Activated T-helper 17 cell treated with anti-CD3 and anti-CD28 coated beads, Interleukin-2, amount 50 U/mL, for 72 hours (primary cell): ENCODE measurements around the gene ABHD2. TPM values are rescaled to one million over a fixed set of nuclear protein-coding genes. Genes with fewer than 3 reads are reported as not detected.
"Not testable (repeated sequence)": the region's sequence is repeated elsewhere in the genome, so short reads cannot be mapped to it uniquely, and the experiment has no call there.

Experiments
- ATAC-seq: fragments of 150-1000 bp; cut with Tn5 transposase; replicated peaks from 2 replicates; pipeline ENCODE4 v1.10.0; 2021; ENCODE audit warnings: mild to moderate bottlenecking, moderate library complexity
- H3K27ac Mint-ChIP-seq: one replicate; pipeline ENCODE4 v1.8.0; 2022; ENCODE audit warnings: mixed read lengths
- H3K27me3 Mint-ChIP-seq: one replicate; pipeline ENCODE4 v1.8.0; 2022; ENCODE audit warnings: mixed read lengths
- H3K36me3 Mint-ChIP-seq: one replicate; pipeline ENCODE4 v1.8.0; 2022; ENCODE audit warnings: low read depth, mild to moderate bottlenecking, mixed read lengths
- H3K4me1 Mint-ChIP-seq: one replicate; pipeline ENCODE4 v1.8.0; 2022; ENCODE audit warnings: mixed read lengths
- H3K4me3 Mint-ChIP-seq: one replicate; pipeline ENCODE4 v1.8.0; 2022; ENCODE audit warnings: mild to moderate bottlenecking, mixed read lengths
- H3K9me3 Mint-ChIP-seq: one replicate; pipeline ENCODE4 v1.8.0; 2022; ENCODE audit warnings: mixed read lengths
- total RNA-seq, 2 donors: library from RNA; stranded (reverse); gene quantifications; one replicate each; pipeline ENCODE4 v1.2.3, GENCODE V29; 2022

ABHD2 gene
- total RNA-seq, 2 donors from 2014 or later, result 40.1 to 47.7 TPM

DNA sequence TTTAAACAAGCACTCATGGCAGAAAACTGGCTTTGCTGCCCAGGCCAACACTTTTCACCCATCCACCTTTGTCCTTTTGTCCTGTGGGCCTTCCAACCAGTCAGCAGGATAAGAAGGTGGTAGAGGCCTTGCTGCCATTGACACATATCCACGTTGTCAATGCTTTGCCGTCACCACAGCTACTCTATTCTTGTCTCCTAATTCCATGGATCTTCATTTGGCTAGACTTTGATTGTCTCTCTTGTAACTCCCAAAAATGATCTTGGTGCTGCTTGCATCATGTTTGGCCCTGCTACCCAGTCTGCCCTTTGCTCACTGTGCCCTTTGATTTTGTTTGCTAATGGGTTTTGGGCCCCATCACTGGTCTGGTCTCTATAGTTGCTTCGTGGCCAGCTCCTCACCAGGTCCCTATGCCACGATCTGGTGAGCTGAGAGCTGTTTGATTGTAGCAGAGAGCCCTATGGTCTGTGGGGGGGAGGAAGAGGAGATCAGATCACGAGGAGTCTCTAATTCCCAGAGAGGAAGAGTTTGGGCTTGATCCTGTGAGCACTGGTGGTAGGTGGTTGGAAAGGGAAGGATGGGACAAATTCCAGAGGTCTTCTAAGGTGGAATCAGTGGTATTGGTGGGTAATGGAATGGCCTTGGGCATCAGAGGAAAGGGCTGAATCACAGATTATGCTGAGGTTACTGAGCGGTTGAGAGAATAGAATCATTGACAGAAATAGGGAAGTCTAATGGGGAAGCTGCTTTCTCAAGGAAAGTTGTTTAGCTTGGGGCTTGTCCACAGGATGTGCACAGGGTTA is 40.3 kb downstream of the ABHD2 start:
- Mint-ChIP-seq H3K27ac (no peak overlapping the region), H3K4me1 (peaks cover 29% of the 10 kb centered on the region), H3K9me3 (no peaks in the 10 kb centered on the region), H3K36me3 (peaks cover 52% of the 10 kb centered on the region), H3K4me3 (no peak overlapping the region), H3K27me3 (no peaks in the 10 kb centered on the region)
- ATAC-seq, result no peak

DNA sequence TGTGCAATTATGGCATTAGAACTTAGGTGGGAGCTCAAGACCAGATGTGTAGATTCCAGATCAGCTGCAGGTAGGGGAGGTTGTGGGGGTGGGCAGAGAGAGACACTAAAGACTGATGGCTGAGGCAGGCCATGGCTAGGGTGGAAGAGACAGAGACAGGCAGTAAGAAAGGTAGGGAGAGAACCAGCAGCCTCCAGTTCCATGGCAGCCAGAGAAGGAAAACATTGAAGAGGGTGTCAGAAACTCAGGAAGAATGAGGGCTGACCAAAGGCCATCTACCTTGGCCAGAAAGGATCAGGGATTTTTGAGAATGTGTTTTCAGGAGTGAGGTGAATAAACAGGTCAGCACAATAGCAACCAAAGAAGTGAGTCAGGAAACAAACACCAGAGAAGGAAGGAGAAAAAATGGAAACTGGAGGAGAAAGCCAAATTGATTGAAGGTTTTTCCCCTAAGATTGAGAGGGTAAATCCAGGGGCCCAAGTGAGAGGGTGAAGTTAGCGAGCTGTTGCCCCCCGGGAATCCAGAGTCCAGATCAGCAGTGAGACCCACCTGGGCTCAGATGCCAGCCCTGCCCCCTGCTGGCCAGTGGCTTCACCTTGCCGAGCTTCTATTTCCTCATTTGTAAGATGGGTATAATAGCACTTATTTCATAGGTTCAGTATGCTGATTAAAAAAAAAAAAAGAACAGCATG is 41.0 kb downstream of the ABHD2 start:
- H3K27me3 Mint-ChIP-seq, result no peaks in the 10 kb centered on the region
- no peak for ATAC-seq

DNA sequence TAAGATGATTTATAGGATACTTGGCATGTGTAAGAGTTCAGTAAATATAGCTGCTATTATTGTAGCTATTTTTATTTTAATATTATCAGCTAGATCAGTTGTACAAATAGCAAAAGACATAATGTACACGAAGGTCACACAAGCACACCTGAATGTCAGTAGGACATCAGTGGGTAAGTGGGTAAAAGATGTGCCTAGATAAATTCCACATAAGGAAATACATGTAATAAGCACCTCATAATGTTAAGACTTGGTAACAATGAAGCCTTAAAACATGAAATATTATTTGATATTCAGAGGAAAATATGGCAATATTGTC is 41.5 kb downstream of the ABHD2 start:
- H3K36me3 Mint-ChIP-seq, result peaks cover 43% of the 10 kb centered on the region
- peaks cover 30% of the 10 kb centered on the region for H3K4me1 Mint-ChIP-seq
- H3K9me3 Mint-ChIP-seq, result no peaks in the 10 kb centered on the region
- ATAC-seq, result no peak
- H3K27me3 Mint-ChIP-seq, result no peaks in the 10 kb centered on the region
- H3K4me3 Mint-ChIP-seq, result no peak overlapping the region
- no peak overlapping the region for H3K27ac Mint-ChIP-seq

More for the DNA sequence above, 41.0 kb downstream of the ABHD2 start:
- Mint-ChIP-seq H3K4me3 (no peak overlapping the region), H3K27ac (no peak overlapping the region), H3K4me1 (peaks cover 30% of the 10 kb centered on the region), H3K9me3 (no peaks in the 10 kb centered on the region), H3K36me3 (peaks cover 47% of the 10 kb centered on the region)

DNA sequence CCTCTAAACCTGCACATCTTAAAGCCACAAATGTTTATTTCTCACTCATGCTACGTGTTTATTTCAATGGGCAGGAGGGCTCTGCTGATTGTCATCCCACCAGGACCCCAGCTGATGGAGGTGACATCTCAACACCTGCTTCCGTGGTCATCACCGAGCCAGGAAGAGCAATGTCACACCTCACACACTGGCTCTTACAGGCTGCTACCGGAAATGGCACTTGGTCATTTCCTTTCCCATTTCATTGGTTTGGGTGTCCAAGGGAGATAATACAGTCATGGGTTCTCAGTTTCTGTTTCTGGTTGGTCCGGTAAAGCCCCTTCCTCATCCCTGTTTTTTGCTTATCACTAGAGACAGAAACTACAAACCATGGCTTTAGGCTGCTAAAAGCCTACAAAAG is 41.9 kb downstream of the ABHD2 start:
- Mint-ChIP-seq H3K4me1 (peaks cover 30% of the 10 kb centered on the region), H3K27ac (peak overlapping the region; percentile 0), H3K9me3 (no peaks in the 10 kb centered on the region), H3K36me3 (peaks cover 43% of the 10 kb centered on the region), H3K4me3 (no peak overlapping the region), H3K27me3 (no peaks in the 10 kb centered on the region)
- peak; percentile 59 for ATAC-seq

DNA sequence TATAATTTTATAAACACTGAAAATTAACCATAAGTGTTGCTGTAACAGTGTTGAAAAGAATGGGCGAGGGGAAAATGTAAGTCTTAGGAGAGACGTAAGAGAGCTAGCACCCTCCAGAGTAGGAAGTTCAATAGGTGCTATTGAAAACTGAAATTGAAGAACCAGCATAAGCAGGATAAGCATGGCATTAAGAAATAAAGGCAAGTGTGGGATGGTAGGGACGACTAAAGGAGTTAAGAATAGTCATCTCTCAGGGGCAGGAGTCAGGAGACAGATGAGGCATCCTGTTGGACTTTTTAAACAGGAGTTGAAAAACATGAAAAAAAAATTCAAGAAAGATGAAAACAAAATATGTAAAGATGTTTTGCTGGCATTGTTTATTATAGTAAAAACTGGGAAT is 43.5 kb downstream of the ABHD2 start:
- Mint-ChIP-seq H3K27me3 (no peaks in the 10 kb centered on the region), H3K27ac (no peak overlapping the region), H3K36me3 (peaks cover 42% of the 10 kb centered on the region), H3K4me1 (peaks cover 28% of the 10 kb centered on the region), H3K9me3 (no peaks in the 10 kb centered on the region), H3K4me3 (no peak overlapping the region)
- no peak for ATAC-seq

DNA sequence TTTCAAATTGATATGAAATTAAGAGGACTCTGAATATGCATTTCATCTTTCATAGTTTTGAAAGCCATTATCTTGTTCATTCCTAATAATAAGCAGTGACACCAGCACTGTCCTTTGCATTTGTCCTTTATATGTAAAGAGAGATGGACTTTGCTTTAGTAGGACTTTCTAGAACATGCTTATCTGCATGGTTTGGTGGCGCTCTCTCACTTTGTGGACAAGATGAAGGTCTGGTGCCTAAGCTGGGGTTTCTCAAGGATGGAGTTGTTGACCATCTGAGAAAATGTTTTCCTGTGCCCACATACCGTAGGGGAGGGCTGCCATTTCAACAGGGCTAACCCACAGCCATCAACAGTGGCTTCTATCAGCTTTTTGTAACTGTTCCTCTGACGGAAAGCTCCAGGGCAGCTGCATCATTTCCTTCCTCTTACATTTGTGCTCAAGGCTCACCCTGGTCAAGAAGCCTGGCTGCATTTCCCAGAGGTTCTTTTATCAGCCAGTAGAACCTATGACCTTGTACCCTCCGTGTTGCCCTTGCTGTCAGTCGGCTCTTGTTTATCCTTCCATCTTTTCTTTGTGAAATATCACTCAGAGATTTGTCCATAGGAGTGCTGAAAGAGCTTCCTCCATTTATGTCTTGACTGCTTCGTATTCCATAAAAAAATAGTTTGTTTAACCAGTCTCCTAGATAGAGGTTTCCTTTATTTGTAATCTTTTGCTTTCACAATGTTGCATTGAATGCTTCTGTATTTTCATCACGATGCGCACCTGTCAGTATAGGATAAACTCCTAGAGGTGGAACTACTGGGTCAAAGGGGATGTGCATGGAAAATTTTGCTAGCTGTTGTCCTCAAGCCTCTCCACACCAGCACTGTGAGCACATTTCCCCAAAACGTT is 44.6 kb downstream of the ABHD2 start:
- Mint-ChIP-seq H3K27ac (no peak overlapping the region), H3K9me3 (no peaks in the 10 kb centered on the region), H3K36me3 (peaks cover 41% of the 10 kb centered on the region), H3K4me1 (peaks cover 28% of the 10 kb centered on the region), H3K27me3 (no peaks in the 10 kb centered on the region), H3K4me3 (no peak overlapping the region)
- ATAC-seq, result no peak

DNA sequence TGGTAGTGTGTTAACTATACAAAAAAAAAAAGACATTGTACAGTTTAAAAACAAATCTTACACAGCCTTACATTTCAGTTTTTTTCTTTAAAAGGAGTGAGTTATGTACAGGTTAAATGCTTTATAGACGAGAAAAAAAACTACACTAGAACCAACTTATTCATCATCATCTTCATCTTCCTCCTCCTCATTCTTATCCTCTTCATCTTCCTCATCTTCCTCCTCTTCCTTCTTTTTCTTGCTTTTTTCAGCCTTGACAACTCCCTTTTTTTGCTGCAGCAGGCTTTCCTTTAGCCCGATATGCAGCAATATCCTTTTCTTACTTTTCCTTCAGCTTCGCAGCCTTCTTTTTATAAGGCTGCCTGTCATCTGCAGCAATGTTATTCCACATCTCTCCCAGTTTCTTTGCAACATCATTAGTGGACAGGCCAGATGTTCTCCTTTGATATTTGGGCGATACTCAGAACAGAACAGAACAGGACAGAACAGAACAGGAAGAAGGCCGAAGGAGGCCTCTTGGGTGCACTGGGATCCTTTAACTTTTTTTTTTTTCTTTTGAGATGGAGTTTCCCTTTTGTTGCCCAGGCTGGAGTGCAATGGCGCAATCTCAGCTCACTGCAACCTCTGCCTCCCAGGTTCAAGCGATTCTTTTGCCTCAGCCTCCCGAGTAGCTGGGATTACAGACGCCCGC is 47.3 kb downstream of the ABHD2 start:
- not testable (repeated sequence) for H3K27me3 Mint-ChIP-seq, ATAC-seq, H3K4me3 Mint-ChIP-seq, H3K9me3 Mint-ChIP-seq, H3K27ac Mint-ChIP-seq
- Mint-ChIP-seq H3K36me3 (peaks cover 42% of the 10 kb centered on the region), H3K4me1 (peaks cover 24% of the 10 kb centered on the region)

DNA sequence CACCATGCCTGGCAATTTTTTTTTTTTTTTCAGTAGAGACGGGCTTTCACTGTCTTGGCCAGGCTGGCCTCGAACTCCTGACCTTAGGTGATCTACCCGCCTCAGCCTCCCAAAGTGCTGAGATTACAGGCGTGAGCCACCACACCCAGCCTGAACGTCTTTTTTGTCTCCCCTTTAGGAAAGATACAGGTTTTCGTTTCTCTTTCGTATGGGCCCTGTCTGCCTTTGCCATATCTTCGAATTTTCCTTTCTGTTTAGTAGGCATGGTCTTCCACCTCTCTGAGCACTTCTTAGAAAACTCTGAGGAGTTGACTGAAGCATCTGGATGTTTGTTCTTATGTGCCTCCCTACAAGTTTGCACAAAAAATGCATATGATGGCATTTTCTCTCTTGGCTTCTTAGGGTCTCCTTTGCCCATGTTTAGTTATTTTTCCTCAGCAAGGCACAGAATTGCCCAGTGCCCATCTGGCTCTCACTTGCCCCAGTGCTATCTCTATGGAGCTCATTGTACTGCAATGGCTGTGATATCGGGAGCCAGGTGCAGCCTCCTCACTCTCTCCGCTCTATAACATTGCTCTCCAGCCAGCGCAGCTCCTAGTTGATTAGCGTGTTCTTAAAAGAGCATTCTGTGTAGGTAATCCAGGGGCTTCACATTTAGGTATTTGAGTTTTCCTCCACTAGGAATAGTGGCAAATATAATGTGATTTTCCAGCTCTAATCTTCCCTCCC is 48.0 kb downstream of the ABHD2 start:
- no peak for ATAC-seq
- Mint-ChIP-seq H3K27me3 (no peaks in the 10 kb centered on the region), H3K36me3 (peaks cover 38% of the 10 kb centered on the region), H3K4me3 (no peak overlapping the region), H3K9me3 (no peaks in the 10 kb centered on the region), H3K4me1 (peaks cover 19% of the 10 kb centered on the region), H3K27ac (no peak overlapping the region)

DNA sequence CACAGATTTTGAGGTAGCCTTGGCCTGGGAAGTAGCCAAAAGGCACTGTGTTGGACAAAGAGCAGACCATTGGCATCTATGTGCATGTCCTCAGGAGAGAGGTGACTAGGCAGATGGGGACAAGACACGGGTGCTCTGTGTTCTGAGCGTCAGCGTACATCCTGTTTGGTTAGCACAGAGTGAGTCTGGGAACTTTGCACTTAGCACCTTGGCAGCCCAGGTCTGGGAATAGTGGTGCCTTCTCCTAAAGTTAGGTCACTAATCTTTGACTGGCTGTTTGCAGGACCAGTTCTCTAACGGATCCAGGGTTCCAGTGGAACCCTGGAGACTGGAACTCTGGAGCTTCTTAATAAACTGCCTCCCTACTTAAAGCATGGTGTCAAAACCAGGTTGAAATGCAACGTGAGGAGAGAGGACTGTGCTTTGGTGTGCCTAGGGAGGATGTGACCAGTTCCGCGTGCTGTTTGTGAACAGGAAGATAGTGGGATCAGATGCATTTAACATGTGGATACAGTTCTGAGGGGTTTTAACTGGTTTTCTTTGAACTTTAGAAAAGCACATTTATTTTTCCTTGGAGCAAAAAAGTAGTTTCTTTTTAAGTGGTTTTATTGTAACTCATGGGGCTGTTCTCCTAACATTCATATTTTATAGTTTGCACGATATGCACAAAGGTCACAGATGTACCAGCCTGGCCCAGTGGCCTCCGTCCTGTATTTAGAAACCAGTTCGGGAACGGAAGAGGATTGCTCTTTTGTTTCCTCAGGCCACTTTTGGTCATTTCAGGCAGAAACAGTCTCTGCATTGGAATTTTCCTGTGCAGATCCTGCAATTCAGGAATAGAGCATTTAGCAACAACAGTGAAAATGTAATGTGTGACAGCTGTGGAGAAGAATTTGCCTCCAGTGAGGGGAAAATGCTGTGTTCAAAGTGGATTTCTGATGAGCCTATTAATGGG is 48.8 kb downstream of the ABHD2 start:
- Mint-ChIP-seq H3K4me3 (no peak overlapping the region), H3K27ac (no peak overlapping the region), H3K36me3 (peaks cover 30% of the 10 kb centered on the region), H3K4me1 (peaks cover 14% of the 10 kb centered on the region), H3K27me3 (no peaks in the 10 kb centered on the region), H3K9me3 (no peaks in the 10 kb centered on the region)
- no peak for ATAC-seq

DNA sequence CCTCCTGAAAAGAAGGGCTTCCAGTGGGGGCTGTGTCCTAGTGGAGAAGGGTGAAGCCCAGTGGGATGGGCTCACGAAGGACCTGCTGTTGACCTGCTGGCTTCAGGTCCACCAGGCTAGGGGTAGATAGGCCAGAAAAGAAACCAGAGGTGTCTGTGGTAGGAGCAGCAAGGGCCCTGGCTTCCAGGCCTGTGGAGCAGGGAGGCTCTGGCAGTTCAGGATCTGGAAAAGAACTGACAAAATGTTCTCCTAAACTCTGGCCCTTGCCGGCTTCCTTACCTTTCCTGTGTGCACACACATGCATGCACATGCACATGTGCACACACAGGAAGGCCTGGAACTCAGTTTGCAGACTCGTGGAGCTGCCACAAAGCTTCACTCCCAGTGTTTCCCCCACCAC is 49.7 kb downstream of the ABHD2 start:
- Mint-ChIP-seq H3K9me3 (no peaks in the 10 kb centered on the region), H3K4me3 (no peak overlapping the region), H3K4me1 (peaks cover 12% of the 10 kb centered on the region), H3K27ac (no peak overlapping the region), H3K36me3 (peaks cover 35% of the 10 kb centered on the region), H3K27me3 (no peaks in the 10 kb centered on the region)
- ATAC-seq, result no peak

DNA sequence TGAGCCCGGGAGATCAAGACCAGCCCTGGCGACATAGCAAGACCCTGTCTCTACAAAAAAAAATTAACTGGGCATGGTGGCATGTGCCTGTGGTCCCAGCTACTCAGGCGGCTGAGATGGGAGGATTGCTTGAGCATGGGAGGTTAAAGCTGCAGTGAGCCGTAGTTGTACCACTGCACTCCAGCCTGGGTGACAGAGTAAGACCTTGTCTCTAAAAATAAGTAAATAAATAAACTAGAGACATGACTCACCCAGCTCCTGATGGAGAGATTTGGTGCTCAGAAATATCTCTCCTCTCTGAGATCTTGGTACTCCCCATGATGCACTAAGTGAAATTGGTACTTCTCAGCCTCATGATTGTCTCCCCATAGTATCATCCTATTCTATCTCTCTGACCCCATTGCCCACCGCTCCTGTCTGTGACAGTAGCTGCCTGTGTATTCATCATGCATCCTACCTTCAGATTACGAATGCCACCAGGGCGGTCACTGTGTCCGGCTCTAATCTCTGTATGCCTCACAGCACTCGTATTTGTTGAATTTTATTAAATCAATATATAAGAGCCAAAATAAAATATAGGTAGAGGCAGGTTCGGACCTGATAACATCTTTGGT is 50.9 kb downstream of the ABHD2 start:
- peak overlapping the region; percentile 46 for H3K27ac Mint-ChIP-seq
- peaks cover 10% of the 10 kb centered on the region for H3K4me1 Mint-ChIP-seq
- no peaks in the 10 kb centered on the region for H3K27me3 Mint-ChIP-seq
- H3K36me3 Mint-ChIP-seq, result peaks cover 34% of the 10 kb centered on the region
- H3K4me3 Mint-ChIP-seq, result no peak overlapping the region
- no peak for ATAC-seq
- H3K9me3 Mint-ChIP-seq, result no peaks in the 10 kb centered on the region

DNA sequence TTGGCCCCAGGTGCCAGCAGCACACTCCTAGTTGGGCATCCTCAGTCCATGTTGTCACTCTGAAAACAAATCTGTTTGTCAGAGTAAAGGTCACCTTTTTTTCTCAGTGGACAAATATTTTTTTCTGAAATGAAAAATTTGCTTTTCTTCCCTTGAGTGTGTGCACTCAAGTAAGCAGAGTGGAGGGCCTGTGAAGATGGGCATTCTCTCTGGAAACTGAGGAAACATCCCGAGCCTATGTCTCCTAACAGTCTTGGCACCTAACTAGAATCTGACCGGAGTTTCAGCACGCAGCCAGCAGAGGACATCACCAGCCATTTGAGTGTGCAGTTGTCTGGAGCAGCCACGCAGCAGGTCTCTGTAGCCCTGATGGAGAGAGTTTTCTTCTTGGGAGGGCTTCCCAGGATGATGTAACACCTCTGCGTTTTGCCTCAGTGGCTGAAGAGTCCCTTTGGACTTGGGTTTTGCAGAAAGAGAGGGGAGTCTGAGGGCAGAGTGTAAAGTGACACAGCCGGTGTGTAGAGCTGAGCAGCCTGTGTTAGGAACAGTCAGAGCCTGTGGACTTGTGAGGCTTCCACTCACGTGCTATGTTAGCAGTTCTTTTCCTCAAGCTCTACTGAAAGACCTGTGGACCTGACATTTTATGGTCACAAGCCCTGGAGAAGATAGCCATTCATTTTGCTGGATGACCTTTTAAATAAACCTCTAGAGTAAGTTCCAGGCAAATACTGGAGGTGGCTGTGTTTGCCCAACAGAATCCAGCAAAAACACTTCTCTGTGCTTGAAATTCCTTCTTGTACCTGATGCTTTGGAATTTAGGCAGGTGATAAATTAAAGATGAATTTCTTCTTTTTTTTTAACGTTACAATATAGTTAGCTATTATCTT is 51.6 kb downstream of the ABHD2 start:
- H3K4me1 Mint-ChIP-seq, result peaks cover 10% of the 10 kb centered on the region

More for the DNA sequence above, 51.6 kb downstream of the ABHD2 start:
- H3K9me3 Mint-ChIP-seq, result no peaks in the 10 kb centered on the region
- H3K27me3 Mint-ChIP-seq, result no peaks in the 10 kb centered on the region
- peaks cover 31% of the 10 kb centered on the region for H3K36me3 Mint-ChIP-seq
- peak overlapping the region; percentile 46 for H3K27ac Mint-ChIP-seq
- no peak for ATAC-seq
- no peak overlapping the region for H3K4me3 Mint-ChIP-seq
